HepG2 (cell line): Measurements from ENCODE around the gene NFATC1. TPM values are rescaled to one million over a fixed set of nuclear protein-coding genes. Genes with fewer than 3 reads are reported as not detected.

Source experiments
- ATAC-seq: fragments of 200-7000 bp; cut with Tn5 transposase; 3 replicates; pipeline ENCODE4 v1.9.1; 2020; ENCODE audit warnings: mild to moderate bottlenecking, moderate library complexity
- BruUV-seq: library from RNA; stranded (reverse); fragments of 400-500 nt; replicated peaks from 2 replicates; lab custom pipeline; 2021; lab: Mats Ljungman, UMichigan
- CTCF ChIA-PET: fragments of 300-600 bp; formaldehyde crosslinking; extraction: SDS; loops from one replicate; lab custom pipeline; 2021; ENCODE audit warnings: low total read pairs, inconsistent platforms, low intra/inter-chr PET ratio; lab: Yijun Ruan, JAX
- POLR2A ChIA-PET: fragments of 350-600 bp; sonication (Branson Sonifier 250); formaldehyde crosslinking; loops from one replicate; lab custom pipeline; 2020; ENCODE audit warnings: antibody characterized with exemption, inconsistent platforms; lab: Yijun Ruan, JAX
- DNase-seq: peaks from one replicate; pipeline ENCODE4 v3.0.0-alpha.2; 2015; ENCODE audit warnings: low spot score
- FAIRE-seq: peaks from 3 replicates; lab custom pipeline; 2011; peaks lifted over from hg19 to GRCh38; lab: Jason Lieb, UNC
- H2AFZ ChIP-seq: one replicate; pipeline ENCODE4 v1.6.1; 2011; ENCODE audit warnings: low read length, inconsistent platforms
- H3K27ac ChIP-seq: fragments of 300-600 bp; 3 replicates; pipeline ENCODE4 v1.8.0; 2011; ENCODE audit warnings: mixed run types, mild to moderate bottlenecking, mixed read lengths, low read length, inconsistent platforms; ENCODE audit not compliant: insufficient read depth; ENCODE audit errors: extremely low read length
- H3K27me3 ChIP-seq, 2 experiments: fragments of 200-600 bp in 1 of 2; 2 replicates in 1 of 2; 3 replicates in 1 of 2; pipeline versions ENCODE4 v1.6.0 to v1.8.0; 2011; ENCODE audit warnings: low read length in 2 of 2, mild to moderate bottlenecking in 2 of 2, moderate library complexity in 2 of 2, inconsistent platforms in 1 of 2; ENCODE audit not compliant: insufficient read depth in 2 of 2, control insufficient read depth in 1 of 2
- H3K36me3 ChIP-seq, 2 experiments: fragments of 200-600 bp in 1 of 2; replicated peaks in 1 of 2; 2 replicates in 1 of 2; 3 replicates in 1 of 2; pipeline versions ENCODE4 v1.5.1 to v1.8.0; 2011; ENCODE audit warnings: low read length in 2 of 2, inconsistent platforms in 1 of 2; ENCODE audit not compliant: insufficient read depth in 2 of 2, control insufficient read depth in 1 of 2
- H3K4me1 ChIP-seq: 2 replicates; pipeline ENCODE4 v1.5.1; 2012; ENCODE audit warnings: low read length, inconsistent platforms; ENCODE audit not compliant: insufficient read depth
- H3K4me2 ChIP-seq: 2 replicates; pipeline ENCODE4 v1.6.0; 2011; ENCODE audit warnings: low read depth, low read length, inconsistent platforms
- H3K4me3 ChIP-seq, 3 experiments: fragments of 200-600 bp in 1 of 3; sonication (generic), shearing (Covaris generic) in 1 of 3; replicated peaks in 1 of 3; 2 replicates each; pipeline ENCODE4 v1.5.1; 2011 to 2016; ENCODE audit warnings: low read length in 3 of 3, inconsistent platforms in 2 of 3, low read depth in 2 of 3, mild to moderate bottlenecking in 2 of 3, control low read depth in 1 of 3, mixed read lengths in 1 of 3; ENCODE audit not compliant: insufficient read depth in 1 of 3
- H3K79me2 ChIP-seq: one replicate; pipeline ENCODE4 v1.6.1; 2011; ENCODE audit warnings: low read length, inconsistent platforms; ENCODE audit not compliant: insufficient read depth
- H3K9ac ChIP-seq: 2 replicates; pipeline ENCODE4 v1.6.0; 2011; ENCODE audit warnings: mild to moderate bottlenecking, low read depth, low read length, inconsistent platforms; ENCODE audit not compliant: insufficient read depth
- H3K9me3 ChIP-seq: 2 replicates; pipeline ENCODE4 v1.5.1; 2012; ENCODE audit warnings: mild to moderate bottlenecking, low read length
- H4K20me1 ChIP-seq: 2 replicates; pipeline ENCODE4 v1.6.0; 2011; ENCODE audit warnings: inconsistent platforms, mild to moderate bottlenecking, low read length, moderate library complexity; ENCODE audit not compliant: insufficient read depth
- CREB1 ChIP-seq, 2 experiments: fragments of 450-650 bp in 1 of 2; IDR thresholded peaks; 2 replicates each; pipeline ENCODE4 v1.6.1; 2016 to 2017; ENCODE audit warnings: control low read depth in 1 of 2, mild to moderate bottlenecking in 1 of 2, missing compliant biosample characterization in 1 of 2, missing genetic modification characterization in 1 of 2
- TEAD2 ChIP-seq: sonication (generic); formaldehyde crosslinking; IDR thresholded peaks from 2 replicates; pipeline ENCODE4 v1.9.0; 2021; ENCODE audit warnings: missing genetic modification reagents
- ZNF639 ChIP-seq: conservative IDR thresholded peaks from 2 replicates; pipeline ENCODE4 v1.6.1; 2018; ENCODE audit warnings: missing genetic modification reagents
- WGBS: methylation state at CpG from one replicate; pipeline ENCODE4 v1.1.6; 2017; ENCODE audit warnings: low lambda C conversion rate; 5-methylcytosine and 5-hydroxymethylcytosine counted together
- in situ Hi-C: cut with HindIII; loops from 2 replicates; pipeline ENCODE4 v1.10.0; 2017; ENCODE audit warnings: low pct_unique_long_range_greater_than_20kb; ENCODE audit not compliant: extremely low pct_ligation_motif_present
- intact Hi-C: fragments of 100-400 bp; cut with micrococcal nuclease; formaldehyde crosslinking; loops from one replicate; pipeline ENCODE4 v1.10.0; 2022; ENCODE audit not compliant: unreplicated experiment
- polyA plus RNA-seq, 8 experiments: library from polyadenylated mRNA; depleted of rRNA in 3 of 8; stranded (reverse) in 7 of 8; unstranded in 1 of 8; fragments of >200 nt; fragmentation: Illumina TruSeq in 4 of 8; extraction: Trizol in 4 of 8; gene quantifications; 2 replicates each; pipeline versions ENCODE4 v1.2.1 to v1.2.3, GENCODE V29; 2011 to 2016; ENCODE audit warnings: low read depth in 4 of 8, missing spikeins in 1 of 8, mixed read lengths in 1 of 8; ENCODE audit not compliant: insufficient read depth in 1 of 8
- total RNA-seq, 5 experiments: library from RNA; depleted of rRNA; stranded (reverse); fragments of >200 nt; fragmentation: Illumina TruSeq; extraction: Trizol; gene quantifications; 2 replicates each; pipeline ENCODE4 v1.2.3, GENCODE V29; 2016; ENCODE audit warnings: low read depth in 1 of 5
- TF ChIP-seq, protein P1 (sequence below): sonication (generic); formaldehyde crosslinking; IDR thresholded peaks from 2 replicates; pipeline ENCODE4 v1.9.0; 2021; ENCODE audit warnings: mild to moderate bottlenecking, missing genetic modification reagents
- TF ChIP-seq, protein P2 (sequence below): IDR thresholded peaks from 2 replicates; pipeline ENCODE4 v1.6.1; 2016

The NFATC1 gene
- total and polyA plus RNA-seq, 2 of the 13 experiments (the other 11 are each of a cell fraction or from before 2014, with no cell fraction given), result not detected

DNA sequence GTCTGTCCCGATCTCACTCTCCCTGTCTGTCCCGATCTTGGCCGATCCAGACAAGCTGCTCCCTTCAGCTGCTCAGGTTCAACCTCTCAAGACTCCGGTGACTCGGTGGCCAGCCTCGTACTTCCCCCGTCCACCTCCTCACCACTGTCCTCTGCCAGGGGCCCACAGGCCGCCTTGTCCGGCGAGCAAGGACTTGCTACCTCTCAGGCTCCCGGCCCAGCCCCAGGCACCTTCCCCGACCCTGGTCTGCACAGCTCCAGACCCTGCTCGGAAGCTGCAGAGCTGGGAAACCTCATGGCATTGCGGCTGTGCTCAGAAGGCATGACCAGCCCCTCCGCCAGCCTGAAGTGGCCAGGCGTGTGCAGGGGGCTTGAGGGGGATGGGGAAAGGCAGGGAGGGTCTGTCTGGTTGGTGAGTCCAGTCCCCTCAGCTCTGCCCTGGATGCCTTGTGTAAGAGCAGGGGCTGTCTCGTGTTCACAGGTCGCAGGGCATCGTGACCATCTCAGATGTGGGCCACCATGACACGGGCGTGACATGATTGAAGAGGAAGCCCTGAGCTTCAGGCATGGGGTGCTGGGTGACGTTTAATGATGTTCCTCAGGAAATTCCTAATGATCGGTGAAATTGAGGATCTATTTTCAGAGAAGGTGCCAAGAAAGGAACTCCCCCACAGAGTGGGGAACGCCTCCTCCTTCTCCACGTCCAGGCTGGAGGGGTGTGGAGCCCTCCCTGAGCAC, 162.6 kb downstream of the NFATC1 start:
- no TSS peak for BruUV-seq
- intact Hi-C loops, result no loop called here

More for the DNA sequence above, 162.6 kb downstream of the NFATC1 start:
- ChIA-PET CTCF (no interaction called here), POLR2A (no interaction called here)
- Histone ChIP-seq H3K27me3 (peaks cover 12 to 42% of the 10 kb centered on the region in 2 experiments), H3K9ac (no peak overlapping the region), H3K79me2 (no peaks in the 10 kb centered on the region), H4K20me1 (0 out of 2 replicates have a peak, but pooled peaks cover 4% of the 10 kb centered on the region), H3K4me1 (no peaks in the 10 kb centered on the region), H2AFZ (no peak overlapping the region), H3K4me2 (no peak overlapping the region), H3K4me3 (no peak overlapping the region), H3K27ac (no peak overlapping the region), H3K9me3 (no peaks in the 10 kb centered on the region), H3K36me3 (no peaks in the 10 kb centered on the region)
- 27% methylated on average over 18 of the region's 25 CpGs for WGBS
- TF ChIP-seq, protein P1, sequence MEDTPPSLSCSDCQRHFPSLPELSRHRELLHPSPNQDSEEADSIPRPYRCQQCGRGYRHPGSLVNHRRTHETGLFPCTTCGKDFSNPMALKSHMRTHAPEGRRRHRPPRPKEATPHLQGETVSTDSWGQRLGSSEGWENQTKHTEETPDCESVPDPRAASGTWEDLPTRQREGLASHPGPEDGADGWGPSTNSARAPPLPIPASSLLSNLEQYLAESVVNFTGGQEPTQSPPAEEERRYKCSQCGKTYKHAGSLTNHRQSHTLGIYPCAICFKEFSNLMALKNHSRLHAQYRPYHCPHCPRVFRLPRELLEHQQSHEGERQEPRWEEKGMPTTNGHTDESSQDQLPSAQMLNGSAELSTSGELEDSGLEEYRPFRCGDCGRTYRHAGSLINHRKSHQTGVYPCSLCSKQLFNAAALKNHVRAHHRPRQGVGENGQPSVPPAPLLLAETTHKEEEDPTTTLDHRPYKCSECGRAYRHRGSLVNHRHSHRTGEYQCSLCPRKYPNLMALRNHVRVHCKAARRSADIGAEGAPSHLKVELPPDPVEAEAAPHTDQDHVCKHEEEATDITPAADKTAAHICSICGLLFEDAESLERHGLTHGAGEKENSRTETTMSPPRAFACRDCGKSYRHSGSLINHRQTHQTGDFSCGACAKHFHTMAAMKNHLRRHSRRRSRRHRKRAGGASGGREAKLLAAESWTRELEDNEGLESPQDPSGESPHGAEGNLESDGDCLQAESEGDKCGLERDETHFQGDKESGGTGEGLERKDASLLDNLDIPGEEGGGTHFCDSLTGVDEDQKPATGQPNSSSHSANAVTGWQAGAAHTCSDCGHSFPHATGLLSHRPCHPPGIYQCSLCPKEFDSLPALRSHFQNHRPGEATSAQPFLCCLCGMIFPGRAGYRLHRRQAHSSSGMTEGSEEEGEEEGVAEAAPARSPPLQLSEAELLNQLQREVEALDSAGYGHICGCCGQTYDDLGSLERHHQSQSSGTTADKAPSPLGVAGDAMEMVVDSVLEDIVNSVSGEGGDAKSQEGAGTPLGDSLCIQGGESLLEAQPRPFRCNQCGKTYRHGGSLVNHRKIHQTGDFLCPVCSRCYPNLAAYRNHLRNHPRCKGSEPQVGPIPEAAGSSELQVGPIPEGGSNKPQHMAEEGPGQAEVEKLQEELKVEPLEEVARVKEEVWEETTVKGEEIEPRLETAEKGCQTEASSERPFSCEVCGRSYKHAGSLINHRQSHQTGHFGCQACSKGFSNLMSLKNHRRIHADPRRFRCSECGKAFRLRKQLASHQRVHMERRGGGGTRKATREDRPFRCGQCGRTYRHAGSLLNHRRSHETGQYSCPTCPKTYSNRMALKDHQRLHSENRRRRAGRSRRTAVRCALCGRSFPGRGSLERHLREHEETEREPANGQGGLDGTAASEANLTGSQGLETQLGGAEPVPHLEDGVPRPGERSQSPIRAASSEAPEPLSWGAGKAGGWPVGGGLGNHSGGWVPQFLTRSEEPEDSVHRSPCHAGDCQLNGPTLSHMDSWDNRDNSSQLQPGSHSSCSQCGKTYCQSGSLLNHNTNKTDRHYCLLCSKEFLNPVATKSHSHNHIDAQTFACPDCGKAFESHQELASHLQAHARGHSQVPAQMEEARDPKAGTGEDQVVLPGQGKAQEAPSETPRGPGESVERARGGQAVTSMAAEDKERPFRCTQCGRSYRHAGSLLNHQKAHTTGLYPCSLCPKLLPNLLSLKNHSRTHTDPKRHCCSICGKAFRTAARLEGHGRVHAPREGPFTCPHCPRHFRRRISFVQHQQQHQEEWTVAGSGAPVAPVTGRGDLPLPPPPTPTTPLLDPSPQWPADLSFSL, result no peak
- TF ChIP-seq, protein P2, sequence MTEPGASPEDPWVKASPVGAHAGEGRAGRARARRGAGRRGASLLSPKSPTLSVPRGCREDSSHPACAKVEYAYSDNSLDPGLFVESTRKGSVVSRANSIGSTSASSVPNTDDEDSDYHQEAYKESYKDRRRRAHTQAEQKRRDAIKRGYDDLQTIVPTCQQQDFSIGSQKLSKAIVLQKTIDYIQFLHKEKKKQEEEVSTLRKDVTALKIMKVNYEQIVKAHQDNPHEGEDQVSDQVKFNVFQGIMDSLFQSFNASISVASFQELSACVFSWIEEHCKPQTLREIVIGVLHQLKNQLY (CRISPR knock-in tag), result no peak
- TF ChIP-seq TEAD2 (CRISPR knock-in tag), result no peak
- TF ChIP-seq CREB1 (IDR thresholded peaks at IDR 0.05), result peak; percentile 70
- no peak for TF ChIP-seq CREB1 (CRISPR knock-in tag; IDR thresholded peaks at IDR 0.05)
- TF ChIP-seq ZNF639 (CRISPR knock-in tag), result no peak
- no peak for FAIRE-seq
- no peak for DNase-seq
- ATAC-seq, result no peak
- in situ Hi-C loops, result no loop called here
